Liver (tissue), 9 donors: ENCODE data around the gene RANGAP1. TPM values are rescaled to one million over a fixed set of nuclear protein-coding genes. Genes with fewer than 3 reads are reported as not detected.

ENCODE experiments used
- DNase-seq: peaks from one replicate; pipeline ENCODE4 v3.0.0-alpha.2; 2017; ENCODE audit warnings: low spot score
- H3K27ac ChIP-seq, 2 donors: one replicate each; pipeline ENCODE4 v1.7.0; 2013; ENCODE audit warnings: inconsistent platforms in 2 of 2, low read length in 2 of 2, control low read depth in 1 of 2, low read depth in 1 of 2, mild to moderate bottlenecking in 1 of 2
- H3K27me3 ChIP-seq, 4 donors: one replicate each; pipeline versions ENCODE4 v1.6.1 to v1.7.0; 2013; ENCODE audit warnings: low read length in 3 of 4, inconsistent platforms in 1 of 4, mild to moderate bottlenecking in 1 of 4, moderate library complexity in 1 of 4; ENCODE audit not compliant: control insufficient read depth in 4 of 4, insufficient read depth in 4 of 4
- H3K36me3 ChIP-seq, 4 donors: one replicate each; pipeline versions ENCODE4 v1.6.1 to v1.7.0; 2013; ENCODE audit warnings: low read length in 3 of 4, mild to moderate bottlenecking in 3 of 4, low read depth in 1 of 4, moderate library complexity in 1 of 4; ENCODE audit not compliant: control insufficient read depth in 4 of 4, insufficient read depth in 3 of 4
- H3K4me1 ChIP-seq, 4 donors: one replicate each; pipeline versions ENCODE4 v1.6.1 to v1.7.0; 2013; ENCODE audit warnings: low read length in 3 of 4, mild to moderate bottlenecking in 3 of 4, moderate library complexity in 1 of 4; ENCODE audit not compliant: control insufficient read depth in 4 of 4, insufficient read depth in 4 of 4
- H3K4me3 ChIP-seq, 3 donors: one replicate each; pipeline versions ENCODE4 v1.6.1 to v1.7.0; 2013; ENCODE audit warnings: low read length in 3 of 3, control low read depth in 1 of 3, low read depth in 1 of 3, mild to moderate bottlenecking in 1 of 3
- H3K9ac ChIP-seq, 2 donors: one replicate each; pipeline ENCODE4 v1.7.0; 2013; ENCODE audit warnings: low read length in 2 of 2, mild to moderate bottlenecking in 2 of 2, moderate library complexity in 2 of 2, control low read depth in 1 of 2, low read depth in 1 of 2
- H3K9me3 ChIP-seq, 4 donors: one replicate each; pipeline versions ENCODE4 v1.6.1 to v1.7.0; 2013; ENCODE audit warnings: low read length in 3 of 4; ENCODE audit not compliant: control insufficient read depth in 4 of 4
- ATF3 ChIP-seq: IDR thresholded peaks from 2 replicates; pipeline ENCODE4 v1.6.1; 2016; ENCODE audit warnings: antibody characterized with exemption
- EGR1 ChIP-seq, 2 donors: IDR thresholded peaks; 2 replicates each; pipeline ENCODE4 v1.6.1; 2016 to 2018; ENCODE audit warnings: antibody characterized with exemption in 2 of 2, low read depth in 2 of 2
- FOXA1 ChIP-seq: IDR thresholded peaks from 2 replicates; pipeline ENCODE4 v1.6.1; 2016; ENCODE audit warnings: antibody characterized with exemption
- FOXA2 ChIP-seq: IDR thresholded peaks from 2 replicates; pipeline ENCODE4 v1.6.1; 2016; ENCODE audit warnings: antibody characterized with exemption
- HNF4A ChIP-seq, 2 donors: conservative IDR thresholded peaks; 2 replicates each; pipeline ENCODE4 v1.6.1; 2016; ENCODE audit warnings: antibody characterized with exemption in 2 of 2, mild to moderate bottlenecking in 2 of 2
- HNF4G ChIP-seq: IDR thresholded peaks from 2 replicates; pipeline ENCODE4 v1.6.1; 2016; ENCODE audit warnings: antibody characterized with exemption
- JUND ChIP-seq, 2 donors: IDR thresholded peaks; 2 replicates each; pipeline ENCODE4 v1.6.1; 2016; ENCODE audit warnings: antibody characterized with exemption in 2 of 2
- MAX ChIP-seq: IDR thresholded peaks from 2 replicates; pipeline ENCODE4 v1.6.1; 2016; ENCODE audit warnings: antibody characterized with exemption
- NR2F2 ChIP-seq: IDR thresholded peaks from 2 replicates; pipeline ENCODE4 v1.6.1; 2016; ENCODE audit warnings: antibody characterized with exemption
- RAD21 ChIP-seq, 2 donors: IDR thresholded peaks; 2 replicates each; pipeline ENCODE4 v1.6.1; 2016; ENCODE audit warnings: antibody characterized with exemption in 2 of 2, mild to moderate bottlenecking in 2 of 2
- REST ChIP-seq: IDR thresholded peaks from 2 replicates; pipeline ENCODE4 v1.6.1; 2016; ENCODE audit warnings: antibody characterized with exemption, mild to moderate bottlenecking
- RXRA ChIP-seq, 2 donors: IDR thresholded peaks; 2 replicates each; pipeline ENCODE4 v1.6.1; 2017 to 2018; ENCODE audit warnings: antibody characterized with exemption in 2 of 2, mild to moderate bottlenecking in 1 of 2
- SP1 ChIP-seq: IDR thresholded peaks from 2 replicates; pipeline ENCODE4 v1.6.1; 2018; ENCODE audit warnings: antibody characterized with exemption, mild to moderate bottlenecking
- YY1 ChIP-seq: IDR thresholded peaks from 2 replicates; pipeline ENCODE4 v1.6.1; 2016; ENCODE audit warnings: antibody characterized with exemption, mild to moderate bottlenecking
- WGBS: extraction: QIAGEN DNeasy Blood & Tissue Kit; methylation state at CpG from one replicate; pipeline ENCODE4 v1.1.7; 2013; 5-methylcytosine and 5-hydroxymethylcytosine counted together
- polyA plus RNA-seq, 2 donors: library from polyadenylated mRNA; stranded (reverse) in 1 of 2; unstranded in 1 of 2; fragments of 200-250 nt in 1 of 2; fragments of >200 nt in 1 of 2; fragmentation: Nextera tagmentation in 1 of 2; extraction: Ambion mirVana in 1 of 2; gene quantifications; one replicate each; pipeline versions ENCODE4 v1.2.1 to v1.2.3, GENCODE V29; 2013 to 2015
- total RNA-seq, 2 donors: library from RNA; depleted of rRNA; stranded (reverse); fragments of >200 nt; gene quantifications; one replicate each; pipeline ENCODE4 v1.2.3, GENCODE V29; 2014
- donor health status: healthy.
- donor health status: healthy.
- donor health status: healthy.
- donor health status: healthy.
- donor health status: healthy.

RANGAP1 gene
- total and polyA plus RNA-seq, 4 donors = 12.0 to 40.3 (median 33.3) TPM

GRCh38 chr22:41267958-41268357, 18.0 kb downstream of the RANGAP1 start:
- no peak for DNase-seq
- Histone ChIP-seq H3K9me3 (no peaks in the 10 kb centered on the region), H3K27ac (no peak overlapping the region), H3K27me3 (no peaks in the 10 kb centered on the region), H3K4me3 (no peak overlapping the region), H3K4me1 (no peaks in the 10 kb centered on the region), H3K9ac (no peak overlapping the region), H3K36me3 (peaks cover 12 to 78% (median 40%) of the 10 kb centered on the region in 4 donors)
- TF ChIP-seq RAD21 (IDR thresholded peaks at IDR 0.05) = no peak
- no peak for TF ChIP-seq FOXA2
- no peak for TF ChIP-seq HNF4G
- no peak for TF ChIP-seq EGR1 (IDR thresholded peaks at IDR 0.05; ENCODE audit: low read depth in 2 of 2)
- TF ChIP-seq ATF3 = no peak
- 97% methylated on average over 16 of the region's 16 CpGs for WGBS

GRCh38 chr22:41264408-41264941, 21.5 kb downstream of the RANGAP1 start:
- Histone ChIP-seq H3K4me1 (no peaks in the 10 kb centered on the region), H3K27me3 (no peaks in the 10 kb centered on the region), H3K9ac (no peak overlapping the region), H3K27ac (no peak overlapping the region), H3K9me3 (no peaks in the 10 kb centered on the region), H3K4me3 (no peak overlapping the region), H3K36me3 (peaks cover 21 to 86% (median 41%) of the 10 kb centered on the region in 4 donors)
- 96% methylated on average over 15 of the region's 15 CpGs for WGBS
- no peak for DNase-seq
- TF ChIP-seq HNF4A (conservative IDR thresholded peaks at IDR 0.05) = no peak
- no peak for TF ChIP-seq RAD21 (IDR thresholded peaks at IDR 0.05)
- TF ChIP-seq FOXA2 = no peak

- no peaks in the 10 kb centered on the region for H3K9me3 ChIP-seq
- 97% methylated on average over 2 of the region's 2 CpGs for WGBS
- H3K4me3 ChIP-seq = no peak overlapping the region
- no peaks in the 10 kb centered on the region for H3K4me1 ChIP-seq
- TF ChIP-seq EGR1 (IDR thresholded peaks at IDR 0.05; ENCODE audit: low read depth in 2 of 2) = no peak
- TF ChIP-seq ATF3 = no peak
- TF ChIP-seq YY1 = no peak
- TF ChIP-seq FOXA2 = no peak
- TF ChIP-seq HNF4A (conservative IDR thresholded peaks at IDR 0.05) = no peak
- no peak for TF ChIP-seq RAD21 (IDR thresholded peaks at IDR 0.05)
- no peak for TF ChIP-seq FOXA1
- no peak for TF ChIP-seq SP1
- no peak for TF ChIP-seq REST
- no peak for TF ChIP-seq JUND (IDR thresholded peaks at IDR 0.05)
- no peak for TF ChIP-seq RXRA (IDR thresholded peaks at IDR 0.05)
- TF ChIP-seq NR2F2 = no peak
- no peak for TF ChIP-seq MAX
- peaks cover 21 to 86% (median 40%) of the 10 kb centered on the region in 4 donors for H3K36me3 ChIP-seq
- no peak for DNase-seq
- no peaks in the 10 kb centered on the region for H3K27me3 ChIP-seq
- no peak overlapping the region for H3K9ac ChIP-seq
- no peak overlapping the region for H3K27ac ChIP-seq
These were observed 22.3 kb downstream of the RANGAP1 start for GRCh38 chr22:41263704-41264103.
